H9 (cell line): Measurements from ENCODE around the gene TIMM13. TPM values are rescaled to one million over a fixed set of nuclear protein-coding genes. Genes with fewer than 3 reads are reported as not detected.

Source experiments
- DNase-seq: peaks from one replicate; pipeline ENCODE4 v3.0.0-alpha.2; 2017
- H2AFZ ChIP-seq: one replicate; pipeline ENCODE4 v1.6.1; 2013; ENCODE audit warnings: mild to moderate bottlenecking, low read length, control low read depth, moderate library complexity
- H2AK5ac ChIP-seq: 2 replicates; pipeline ENCODE4 v1.6.1; 2013; ENCODE audit warnings: low read length, control low read depth, mixed read lengths; ENCODE audit not compliant: insufficient read length
- H2BK120ac ChIP-seq: one replicate; pipeline ENCODE4 v1.6.1; 2013; ENCODE audit warnings: low read depth, mild to moderate bottlenecking, low read length, control low read depth, inconsistent platforms; ENCODE audit not compliant: poor library complexity, severe bottlenecking
- H2BK12ac ChIP-seq: 2 replicates; pipeline ENCODE4 v1.6.1; 2013; ENCODE audit warnings: low read length, control low read depth, mixed read lengths, low read depth; ENCODE audit not compliant: insufficient read length
- H2BK15ac ChIP-seq: 2 replicates; pipeline ENCODE4 v1.6.1; 2013; ENCODE audit warnings: low read depth, low read length, control low read depth
- H2BK20ac ChIP-seq: one replicate; pipeline ENCODE4 v1.6.1; 2013; ENCODE audit warnings: low read depth, mild to moderate bottlenecking, low read length, control low read depth, inconsistent platforms; ENCODE audit not compliant: poor library complexity, severe bottlenecking
- H2BK5ac ChIP-seq: 2 replicates; pipeline ENCODE4 v1.6.1; 2013; ENCODE audit warnings: low read length, control low read depth, mixed read lengths; ENCODE audit not compliant: insufficient read length
- H3K14ac ChIP-seq: 2 replicates; pipeline ENCODE4 v1.6.1; 2013; ENCODE audit warnings: low read length, control low read depth; ENCODE audit not compliant: insufficient read depth
- H3K18ac ChIP-seq: 2 replicates; pipeline ENCODE4 v1.6.1; 2013; ENCODE audit warnings: low read depth, mild to moderate bottlenecking, mixed read lengths, low read length, control low read depth; ENCODE audit not compliant: insufficient read length
- H3K23ac ChIP-seq: 2 replicates; pipeline ENCODE4 v1.6.1; 2013; ENCODE audit warnings: low read length, control low read depth, mixed read lengths, low read depth; ENCODE audit not compliant: insufficient read length
- H3K23me2 ChIP-seq: 2 replicates; pipeline ENCODE4 v1.6.1; 2013; ENCODE audit warnings: low read depth, mild to moderate bottlenecking, mixed read lengths, low read length, control low read depth; ENCODE audit not compliant: insufficient read length, poor library complexity, severe bottlenecking
- H3K27ac ChIP-seq: 2 replicates; pipeline ENCODE4 v1.5.1; 2013; ENCODE audit warnings: low read length, control low read depth, mixed read lengths, low read depth; ENCODE audit not compliant: insufficient read length
- H3K27me3 ChIP-seq: 2 replicates; pipeline ENCODE4 v1.6.1; 2013; ENCODE audit warnings: low read length, control low read depth, inconsistent platforms; ENCODE audit not compliant: insufficient read depth
- H3K4ac ChIP-seq: 2 replicates; pipeline ENCODE4 v1.6.1; 2013; ENCODE audit warnings: low read depth, mild to moderate bottlenecking, control low read depth, inconsistent platforms, low read length, moderate library complexity
- H3K4me1 ChIP-seq: 2 replicates; pipeline ENCODE4 v1.6.1; 2013; ENCODE audit warnings: low read length, control low read depth, inconsistent platforms; ENCODE audit not compliant: insufficient read depth
- H3K4me2 ChIP-seq: 2 replicates; pipeline ENCODE4 v1.6.1; 2013; ENCODE audit warnings: low read length, control low read depth, mixed read lengths; ENCODE audit not compliant: insufficient read length, insufficient read depth
- H3K56ac ChIP-seq: 2 replicates; pipeline ENCODE4 v1.6.1; 2013; ENCODE audit warnings: low read depth, mild to moderate bottlenecking, mixed read lengths, low read length, control low read depth; ENCODE audit not compliant: insufficient read length
- H3K79me1 ChIP-seq: 2 replicates; pipeline ENCODE4 v1.6.1; 2013; ENCODE audit warnings: low read depth, mild to moderate bottlenecking, moderate library complexity, low read length, control low read depth, inconsistent platforms; ENCODE audit not compliant: insufficient read depth, poor library complexity, severe bottlenecking
- H3K79me2 ChIP-seq: 2 replicates; pipeline ENCODE4 v1.6.1; 2013; ENCODE audit warnings: low read length, control low read depth, inconsistent platforms; ENCODE audit not compliant: insufficient read depth
- H3K9ac ChIP-seq: 2 replicates; pipeline ENCODE4 v1.6.1; 2013; ENCODE audit warnings: low read length, control low read depth, mixed read lengths; ENCODE audit not compliant: insufficient read length; ENCODE audit errors: extremely low read depth
- H3K9me3 ChIP-seq: one replicate; pipeline ENCODE4 v1.6.1; 2013; ENCODE audit warnings: low read depth, low read length, inconsistent platforms; ENCODE audit not compliant: control insufficient read depth
- H3T11ph ChIP-seq: one replicate; pipeline ENCODE4 v1.6.1; 2013; ENCODE audit warnings: mild to moderate bottlenecking, low read length, control low read depth, inconsistent platforms
- H4K20me1 ChIP-seq: one replicate; pipeline ENCODE4 v1.6.1; 2013; ENCODE audit not compliant: control insufficient read depth, insufficient read length, insufficient read depth
- H4K5ac ChIP-seq: 2 replicates; pipeline ENCODE4 v1.6.1; 2013; ENCODE audit warnings: low read depth, mild to moderate bottlenecking, mixed read lengths, low read length, control low read depth; ENCODE audit not compliant: insufficient read length
- H4K8ac ChIP-seq: replicated peaks from 2 replicates; pipeline ENCODE4 v1.6.1; 2013; ENCODE audit warnings: low read length, control low read depth, mixed read lengths, low read depth; ENCODE audit not compliant: insufficient read length
- H4K91ac ChIP-seq: 2 replicates; pipeline ENCODE4 v1.6.1; 2013; ENCODE audit warnings: low read depth, mild to moderate bottlenecking, moderate library complexity, mixed read lengths, low read length, control low read depth; ENCODE audit not compliant: insufficient read length
- H3K27ac Mint-ChIP-seq, 3 experiments: 2 replicates in 2 of 3; 3 replicates in 1 of 3; pipeline ENCODE4 v1.8.0; 2020 to 2021; ENCODE audit warnings: mixed read lengths in 3 of 3, mild to moderate bottlenecking in 1 of 3, moderate library complexity in 1 of 3
- H3K27me3 Mint-ChIP-seq: 2 replicates; pipeline ENCODE4 v1.8.0; 2021; ENCODE audit warnings: low read depth, mild to moderate bottlenecking, moderate library complexity, mixed read lengths
- H3K36me3 Mint-ChIP-seq, 3 experiments: 2 replicates in 2 of 3; 3 replicates in 1 of 3; pipeline ENCODE4 v1.8.0; 2020 to 2021; ENCODE audit warnings: low read depth in 3 of 3, mixed read lengths in 3 of 3; ENCODE audit not compliant: insufficient read depth in 1 of 3
- H3K4me1 Mint-ChIP-seq, 2 experiments: 2 replicates each; pipeline ENCODE4 v1.8.0; 2020; ENCODE audit warnings: mixed read lengths in 2 of 2
- H3K4me3 Mint-ChIP-seq, 2 experiments: 2 replicates in 1 of 2; 3 replicates in 1 of 2; pipeline ENCODE4 v1.8.0; 2020 to 2021; ENCODE audit warnings: mild to moderate bottlenecking in 2 of 2, mixed read lengths in 2 of 2, moderate library complexity in 1 of 2
- H3K9me3 Mint-ChIP-seq, 2 experiments: 2 replicates in 1 of 2; 3 replicates in 1 of 2; pipeline ENCODE4 v1.8.0; 2020; ENCODE audit warnings: mild to moderate bottlenecking in 2 of 2, mixed read lengths in 2 of 2, moderate library complexity in 1 of 2
- WGBS: extraction: QIAGEN DNeasy Blood & Tissue Kit; methylation state at CpG from one replicate; pipeline ENCODE4 v1.1.7; 2013; ENCODE audit warnings: missing lambda C conversion rate, low lambda C conversion rate, mixed read lengths; ENCODE audit not compliant: insufficient read length; ENCODE audit errors: extremely low coverage; 5-methylcytosine and 5-hydroxymethylcytosine counted together
- total RNA-seq: library from RNA; stranded (reverse); gene quantifications from 2 replicates; pipeline ENCODE4 v1.2.1, GENCODE V29; 2021
- TF ChIP-seq, protein P1 (sequence below): fragments of 200-600 bp; sonication (generic); conservative IDR thresholded peaks from 3 replicates; pipeline ENCODE4 v1.8.0; 2021; ENCODE audit warnings: antibody characterized with exemption, mild to moderate bottlenecking

The TIMM13 gene
- total RNA-seq, 1 experiment from 2014 or later, result 214 TPM

DNA sequence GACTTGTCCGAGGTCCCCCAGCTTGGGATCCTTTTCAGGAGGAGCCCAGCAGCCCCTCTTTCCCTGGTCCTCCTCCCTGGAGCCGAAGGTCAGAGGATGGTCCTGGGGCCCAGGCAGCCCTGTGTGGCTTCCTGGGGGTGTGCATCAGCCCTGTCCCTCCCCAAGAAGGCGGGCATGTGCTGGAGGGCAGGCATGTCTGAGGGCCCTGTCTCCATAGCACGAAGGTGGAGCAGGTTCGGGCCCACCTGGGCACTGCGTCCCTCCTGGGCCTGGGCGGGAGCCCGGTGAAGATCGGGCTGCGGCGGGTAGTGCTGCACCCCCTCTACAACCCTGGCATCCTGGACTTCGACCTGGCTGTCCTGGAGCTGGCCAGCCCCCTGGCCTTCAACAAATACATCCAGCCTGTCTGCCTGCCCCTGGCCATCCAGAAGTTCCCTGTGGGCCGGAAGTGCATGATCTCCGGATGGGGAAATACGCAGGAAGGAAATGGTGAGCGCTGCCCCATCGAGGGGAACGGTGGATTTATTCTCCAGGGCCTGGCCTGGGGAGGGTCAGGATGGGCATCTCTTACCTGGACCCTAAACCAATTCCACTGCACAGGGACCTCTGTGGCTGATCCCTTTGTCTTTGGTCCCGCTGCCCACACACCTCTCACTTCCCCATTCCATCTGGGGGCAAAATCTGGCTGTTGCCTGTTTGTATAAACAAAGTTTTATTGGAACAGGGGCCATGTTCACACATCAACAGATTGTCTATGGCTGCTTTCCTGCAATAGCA, 10.9 kb downstream of the TIMM13 start:
- H3K9me3 Mint-ChIP-seq, result peaks cover 0 to 2% of the 10 kb centered on the region in 2 experiments; a peak in 1 of 5 replicates
- H3K4me3 Mint-ChIP-seq, result no peak overlapping the region
- H3K27ac Mint-ChIP-seq, result no peak overlapping the region
- Histone ChIP-seq H3K23me2 (no peaks in the 10 kb centered on the region), H2BK5ac (no peak overlapping the region), H3K14ac (no peak overlapping the region), H2BK20ac (no peak overlapping the region), H3K79me2 (no peaks in the 10 kb centered on the region), H3K27me3 (no peaks in the 10 kb centered on the region), H4K91ac (no peak overlapping the region), H2BK12ac (no peak overlapping the region), H2AFZ (no peak overlapping the region), H3K9ac (no peak overlapping the region), H3K4me2 (no peak overlapping the region), H3K18ac (no peak overlapping the region), H4K20me1 (no peaks in the 10 kb centered on the region), H3T11ph (no peak overlapping the region), H3K9me3 (no peaks in the 10 kb centered on the region), H3K56ac (no peak overlapping the region), H2BK120ac (no peak overlapping the region), H2AK5ac (no peak overlapping the region), H3K4me1 (no peaks in the 10 kb centered on the region), H3K4ac (no peak overlapping the region), H3K79me1 (no peaks in the 10 kb centered on the region), H4K5ac (no peak overlapping the region), H4K8ac (no peak overlapping the region), H2BK15ac (no peak overlapping the region), H3K23ac (no peak overlapping the region), H3K27ac (no peak overlapping the region)
- H3K27me3 Mint-ChIP-seq, result peaks cover 20% of the 10 kb centered on the region
- WGBS, result no CpG with 5 or more reads among the region's 19 CpGs
- DNase-seq, result no peak
- TF ChIP-seq, protein P1, sequence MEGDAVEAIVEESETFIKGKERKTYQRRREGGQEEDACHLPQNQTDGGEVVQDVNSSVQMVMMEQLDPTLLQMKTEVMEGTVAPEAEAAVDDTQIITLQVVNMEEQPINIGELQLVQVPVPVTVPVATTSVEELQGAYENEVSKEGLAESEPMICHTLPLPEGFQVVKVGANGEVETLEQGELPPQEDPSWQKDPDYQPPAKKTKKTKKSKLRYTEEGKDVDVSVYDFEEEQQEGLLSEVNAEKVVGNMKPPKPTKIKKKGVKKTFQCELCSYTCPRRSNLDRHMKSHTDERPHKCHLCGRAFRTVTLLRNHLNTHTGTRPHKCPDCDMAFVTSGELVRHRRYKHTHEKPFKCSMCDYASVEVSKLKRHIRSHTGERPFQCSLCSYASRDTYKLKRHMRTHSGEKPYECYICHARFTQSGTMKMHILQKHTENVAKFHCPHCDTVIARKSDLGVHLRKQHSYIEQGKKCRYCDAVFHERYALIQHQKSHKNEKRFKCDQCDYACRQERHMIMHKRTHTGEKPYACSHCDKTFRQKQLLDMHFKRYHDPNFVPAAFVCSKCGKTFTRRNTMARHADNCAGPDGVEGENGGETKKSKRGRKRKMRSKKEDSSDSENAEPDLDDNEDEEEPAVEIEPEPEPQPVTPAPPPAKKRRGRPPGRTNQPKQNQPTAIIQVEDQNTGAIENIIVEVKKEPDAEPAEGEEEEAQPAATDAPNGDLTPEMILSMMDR, result no peak
- peaks cover 5 to 16% (median 6%) of the 10 kb centered on the region in 3 experiments; a peak in 6 of 7 replicates for H3K36me3 Mint-ChIP-seq
- H3K4me1 Mint-ChIP-seq, result 0 out of 4 replicates have a peak, but pooled peaks cover 0 to 4% of the 10 kb centered on the region in 2 experiments
